ENCODE data around the gene CMTM4.
A peak's percentile ranks its signal among the peaks of the same experiment; 100 is the strongest.
"Not testable (repeated sequence)": the region's sequence is repeated elsewhere in the genome, so short reads cannot be mapped to it uniquely, and the experiment has no call there.

CMTM4 gene

GRCh38 chr16:66612422-66612821 lies 84.1 kb downstream of the CMTM4 start:
- no peak for DNase-seq

GRCh38 chr16:66611911-66612310 lies 84.6 kb downstream of the CMTM4 start:
- not testable (repeated sequence) for DNase-seq

- DNase-seq, result no peak
These were observed 86.3 kb downstream of the CMTM4 start for GRCh38 chr16:66610111-66610820.

GRCh38 chr16:66609139-66609510 lies 87.4 kb downstream of the CMTM4 start:
- no peak for DNase-seq

- DNase-seq, result peak; percentile 81
These were observed 88.1 kb downstream of the CMTM4 start for GRCh38 chr16:66608241-66609138.

DNA sequence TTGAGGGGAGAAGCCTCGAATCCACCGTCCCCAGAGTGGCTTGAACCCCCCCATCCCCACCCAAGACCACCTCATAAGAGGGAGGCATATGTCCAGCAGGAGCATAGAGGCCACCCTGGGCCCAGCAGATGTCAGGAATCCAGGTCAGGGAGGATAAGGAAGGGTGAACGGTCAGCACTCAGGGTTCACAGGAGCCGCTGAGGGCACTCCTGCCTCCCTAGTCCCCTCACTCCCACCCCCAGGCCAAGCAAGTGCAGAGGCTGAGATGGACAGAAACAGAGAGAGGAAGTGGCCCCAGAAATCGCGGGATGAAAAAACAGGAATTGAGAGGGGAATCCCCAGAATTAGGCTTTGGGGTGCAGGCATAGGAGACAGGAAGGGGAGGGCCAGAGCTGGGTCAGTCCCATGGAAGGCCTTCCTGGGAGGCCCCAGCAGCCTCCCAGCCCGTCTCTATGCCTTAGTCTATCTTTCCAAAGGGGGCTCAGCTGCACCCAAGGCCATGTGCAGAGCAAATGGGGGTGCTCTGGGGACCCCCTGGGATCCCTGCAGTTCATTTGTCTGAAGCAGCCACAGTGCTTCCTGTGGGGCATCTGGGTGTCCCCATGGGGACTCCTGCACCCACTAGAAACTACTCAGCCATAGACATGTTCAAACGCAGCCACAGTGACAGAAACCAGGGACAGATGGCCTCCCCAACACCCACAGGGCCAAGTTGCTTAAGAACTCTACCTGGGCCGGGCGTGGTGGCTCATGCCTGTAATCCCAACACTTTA lies 90.4 kb downstream of the CMTM4 start:
- DNase-seq, result no peak

DNA sequence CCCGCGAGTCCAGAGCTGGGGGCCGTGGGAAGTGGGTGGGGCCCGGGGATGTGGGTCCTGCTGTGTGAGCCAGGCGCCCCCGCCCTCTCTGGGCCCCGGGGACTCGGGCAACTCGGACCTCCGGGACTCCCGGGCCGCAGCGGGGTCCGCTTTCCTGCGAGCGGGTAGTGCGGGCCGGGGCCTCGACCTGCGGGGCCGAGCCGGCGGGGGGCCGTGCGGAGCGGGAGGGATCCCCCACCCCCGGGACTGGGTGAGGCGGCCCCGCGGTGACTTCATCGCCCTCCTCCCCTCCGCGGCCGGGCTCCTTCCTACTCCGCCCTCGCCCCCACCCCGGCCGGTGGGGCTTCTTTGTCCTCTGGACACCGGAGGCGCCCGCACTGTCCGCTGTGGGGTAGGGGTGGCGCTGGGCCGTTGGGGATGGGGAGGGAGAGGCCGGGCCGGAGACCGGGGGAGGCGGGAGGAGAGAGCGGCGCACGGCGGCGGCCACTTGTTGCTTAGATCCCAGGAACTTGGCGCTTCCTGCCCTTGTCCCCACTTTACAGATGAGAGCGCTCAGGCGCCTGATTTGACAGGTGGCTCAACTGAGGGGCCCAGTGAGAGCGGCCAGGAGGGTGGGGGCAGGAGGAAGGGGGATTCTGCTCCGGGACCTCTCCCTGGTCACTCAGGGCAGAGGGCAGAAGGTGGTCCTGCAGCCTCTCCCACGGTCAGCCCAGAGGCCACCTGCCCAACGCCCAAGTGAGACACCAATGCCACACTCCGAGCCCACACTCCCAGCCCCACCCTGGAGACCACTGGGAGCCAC lies 91.2 kb downstream of the CMTM4 start:
- DNase-seq, result peak; percentile 37

- DNase-seq, result peak; percentile 59
These were observed 92.0 kb downstream of the CMTM4 start, which contains the start of gene CMTM3 for GRCh38 chr16:66604376-66605176. CMTM3 (plus strand) TSS chr16:66604704; CDS start chr16:66604806, 102 bp downstream.

- DNase-seq, result peak; percentile 59
These were observed 92.8 kb downstream of the CMTM4 start for GRCh38 chr16:66603537-66604375.

DNA sequence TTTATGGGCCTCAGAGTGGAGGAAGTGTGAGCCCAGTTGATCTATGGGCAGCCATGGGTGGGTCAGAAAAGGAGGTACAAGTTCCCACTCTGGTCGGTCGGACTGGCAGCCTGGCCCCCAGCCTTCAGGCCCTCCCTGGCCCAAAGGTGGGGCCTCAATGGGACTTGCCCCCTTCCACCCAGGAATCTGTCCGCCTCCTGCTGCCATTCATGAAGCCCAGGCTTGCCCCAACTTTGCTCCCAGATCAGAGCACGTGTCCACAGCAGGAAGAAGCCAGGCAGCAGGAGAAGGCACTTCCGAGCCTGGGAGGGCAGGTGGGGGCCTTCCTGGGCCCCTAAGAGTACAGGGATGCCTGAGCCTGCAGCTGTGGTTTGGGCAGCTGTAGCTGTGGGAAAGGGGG lies 95.1 kb downstream of the CMTM4 start:
- no peak for DNase-seq

DNA sequence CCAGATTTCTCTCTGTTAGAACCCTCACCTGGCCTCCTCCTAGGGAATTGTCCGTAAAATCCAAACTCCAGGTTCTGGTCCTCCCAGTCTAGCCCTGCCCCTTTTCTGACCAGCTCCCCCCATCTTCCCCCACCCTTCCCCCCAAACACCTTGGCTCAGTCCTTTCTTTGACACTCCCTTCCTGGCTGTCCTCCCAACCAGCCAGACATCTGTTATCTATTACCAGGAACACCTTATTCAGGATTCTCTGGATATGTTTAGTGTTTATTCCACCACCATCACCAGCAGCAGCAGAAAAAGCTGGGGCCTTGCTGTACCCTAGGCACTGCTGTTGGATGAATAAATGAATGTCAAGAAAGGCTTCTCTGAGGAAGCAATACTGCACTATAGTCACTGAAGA lies 96.1 kb downstream of the CMTM4 start:
- no peak for DNase-seq

DNA sequence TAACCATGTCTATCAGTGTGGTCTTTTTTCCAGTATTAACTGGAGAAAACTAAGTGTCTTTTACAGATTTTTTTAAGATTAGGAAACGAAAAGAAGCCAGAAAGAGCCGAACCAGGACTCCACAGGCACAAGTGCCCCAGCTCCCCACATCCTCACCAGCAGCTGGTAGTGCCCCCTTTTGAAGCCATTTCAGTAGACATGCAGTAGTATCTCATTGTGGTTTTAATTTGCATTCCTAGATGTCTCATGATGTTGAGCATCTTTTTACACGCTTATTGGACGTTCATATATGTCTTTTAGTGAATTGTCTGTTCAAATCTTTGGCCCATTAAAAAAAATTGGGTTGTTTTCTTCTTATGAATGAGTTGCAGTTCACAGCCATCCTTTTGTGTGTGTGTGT lies 96.8 kb downstream of the CMTM4 start:
- DNase-seq, result no peak

DNA sequence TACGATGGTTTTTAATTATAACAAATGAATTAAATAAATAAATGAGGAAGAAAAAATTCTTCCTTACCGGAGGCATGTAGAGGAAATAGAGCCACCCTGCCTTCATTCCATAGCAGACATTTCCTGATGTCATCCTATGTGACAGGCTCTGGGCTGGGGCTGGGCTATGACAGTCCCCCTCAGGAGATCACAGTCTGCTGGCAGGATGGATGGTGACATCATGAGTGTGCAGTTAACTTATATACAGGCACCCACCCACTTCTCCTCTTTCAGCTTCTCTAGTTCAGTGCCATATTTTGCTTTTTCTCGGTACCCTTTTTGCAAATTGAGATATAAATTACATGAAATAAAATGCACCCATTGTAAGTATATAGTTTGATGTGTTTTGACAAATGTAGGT lies 98.4 kb downstream of the CMTM4 start:
- no peak for DNase-seq

DNA sequence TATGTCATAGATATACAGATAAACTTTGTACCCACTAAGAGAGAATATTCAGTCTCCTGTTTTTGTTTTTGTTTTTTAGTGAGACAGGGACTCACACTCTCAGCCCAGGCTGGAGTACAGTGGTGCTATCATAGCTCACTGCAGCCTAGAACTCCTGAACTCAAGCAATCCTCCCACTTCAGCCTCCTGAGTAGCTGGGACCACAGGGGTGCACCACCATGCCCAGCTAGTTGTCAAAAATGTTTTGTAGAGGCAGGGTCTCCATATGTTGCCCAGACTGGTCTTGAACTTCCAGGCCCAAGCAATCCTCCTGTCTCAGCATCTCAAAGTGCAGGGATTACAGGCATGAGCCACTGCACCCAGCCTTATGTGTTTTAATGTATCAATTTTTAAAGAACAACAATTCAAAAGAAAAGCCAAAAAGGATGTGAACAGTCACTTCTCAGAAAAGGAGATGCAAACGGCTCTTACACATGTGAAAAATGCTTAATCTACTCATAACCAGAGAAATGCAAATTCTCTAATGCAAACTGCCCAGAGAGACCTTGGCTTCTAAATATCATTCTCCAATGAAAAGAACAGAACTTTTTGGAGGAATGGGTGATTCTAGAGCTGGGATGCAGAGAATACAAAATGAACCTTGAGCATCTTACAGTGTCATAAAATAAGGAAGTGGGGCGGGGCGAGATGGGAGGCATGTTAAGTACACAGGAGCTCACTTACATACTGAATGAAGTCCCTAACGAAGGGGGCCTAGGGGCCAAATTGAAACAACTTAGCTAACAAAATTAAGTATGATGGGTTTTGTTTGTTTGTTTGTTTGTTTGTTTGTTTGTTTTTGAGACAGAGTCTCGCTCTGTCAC lies 99.3 kb downstream of the CMTM4 start:
- no peak for DNase-seq

DNA sequence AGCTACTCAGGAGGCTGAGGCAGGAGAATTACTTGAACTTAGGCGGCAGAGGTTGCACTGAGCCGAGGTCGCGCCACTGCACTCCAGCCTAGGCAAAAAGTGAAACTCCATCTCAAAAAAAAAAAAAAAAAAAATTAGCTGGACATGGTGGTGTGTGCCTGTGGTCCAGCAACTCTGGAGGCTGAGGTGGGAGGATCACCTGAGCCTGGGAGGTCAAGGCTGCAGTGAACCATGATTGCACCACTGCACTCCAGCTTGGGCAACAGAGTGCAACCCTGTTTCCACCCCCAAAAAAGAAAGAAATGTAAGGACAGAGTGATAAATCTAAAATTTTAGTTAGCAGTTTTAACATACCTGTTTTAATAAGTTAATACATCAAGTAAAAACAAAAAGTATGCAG lies 100.0 kb downstream of the CMTM4 start:
- DNase-seq, result not testable (repeated sequence)

GRCh38 chr16:66594739-66595138 lies 101.8 kb downstream of the CMTM4 start:
- DNase-seq, result no peak

DNA sequence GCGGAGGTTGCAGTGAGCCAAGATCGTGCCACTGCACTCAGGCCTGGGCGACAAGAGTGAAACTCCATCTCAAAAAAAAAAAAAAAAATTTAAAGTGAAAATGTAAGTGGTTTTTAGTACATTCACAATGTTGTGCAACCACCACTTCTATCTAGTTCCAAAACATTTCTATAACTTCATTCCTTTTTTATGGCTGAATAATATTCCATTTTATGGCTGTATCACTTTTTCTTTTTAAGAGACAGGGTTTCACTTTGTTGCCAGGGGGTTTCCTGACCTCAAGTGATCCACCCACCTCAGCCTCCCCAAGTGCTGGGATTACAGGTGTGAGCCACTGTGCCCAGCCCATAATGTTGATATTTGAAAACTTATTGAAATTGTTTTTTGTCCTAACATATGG lies 103.7 kb downstream of the CMTM4 start:
- DNase-seq, result no peak

DNA sequence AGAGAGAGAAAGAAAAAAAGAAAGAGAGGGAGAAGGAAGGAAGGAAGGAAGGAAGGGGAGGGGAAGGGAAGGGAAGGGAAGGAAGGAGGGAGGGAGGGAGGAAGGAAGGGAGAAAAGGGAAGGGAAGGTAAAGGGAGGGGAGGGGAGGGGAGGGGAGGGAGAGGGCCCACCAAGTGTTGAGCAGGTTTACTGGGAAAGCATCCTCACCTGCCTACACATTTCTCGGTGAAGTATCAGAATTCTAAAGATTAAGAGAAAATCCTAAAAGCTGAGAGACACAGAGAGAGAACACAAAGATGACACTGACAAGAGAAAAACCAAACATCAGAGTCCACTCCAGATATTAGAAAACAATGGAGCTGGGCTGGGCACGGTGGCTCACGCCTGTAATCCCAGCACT lies 104.3 kb downstream of the CMTM4 start:
- DNase-seq, result no peak

GRCh38 chr16:66591018-66591417 lies 105.5 kb downstream of the CMTM4 start:
- DNase-seq, result no peak

GRCh38 chr16:66590322-66590721 lies 106.2 kb downstream of the CMTM4 start:
- DNase-seq, result no peak
